G401 (cell line): ENCODE results near the gene DAG1. TPM values are rescaled to one million over a fixed set of nuclear protein-coding genes. Genes with fewer than 3 reads are reported as not detected.

Experiments used
- total RNA-seq: library from RNA; depleted of rRNA; stranded (reverse); fragments of >200 nt; shearing (Covaris generic); gene quantifications from 2 replicates; pipeline ENCODE4 v1.2.3, GENCODE V29; 2014; rRNA removed

Gene DAG1
- total RNA-seq, 1 experiment from 2014 or later: 143 TPM

Other genes with a start within 250 kb of the DAG1 start
- 0.31 and 1.7 TPM in 2 replicates for gene C3orf62, start 193.0 kb upstream of the DAG1 start, total RNA-seq
- gene USP4, start 130.2 kb upstream of the DAG1 start, total RNA-seq: 21.6 and 25.3 TPM in 2 replicates
- gene GPX1, start 111.9 kb upstream of the DAG1 start, total RNA-seq: 2.5 TPM in 1 of 2 replicates, not detected in the other
- 562 and 605 TPM in 2 replicates for gene RHOA, start 58.3 kb upstream of the DAG1 start, total RNA-seq
- gene TCTA, start 57.8 kb upstream of the DAG1 start, total RNA-seq: 23.7 and 25.7 TPM in 2 replicates
- 0.14 and 0.55 TPM in 2 replicates for gene AMT, start 47.8 kb upstream of the DAG1 start, total RNA-seq
- gene NICN1, start 40.9 kb upstream of the DAG1 start, total RNA-seq: 7.4 and 7.8 TPM in 2 replicates
- gene BSN, start 84.2 kb downstream of the DAG1 start, total RNA-seq: 0.24 and 0.31 TPM in 2 replicates
- 261 and 301 TPM in 2 replicates for gene APEH, start 204.1 kb downstream of the DAG1 start, total RNA-seq
- 0.06 and 0.95 TPM in 2 replicates for gene MST1, start 219.2 kb downstream of the DAG1 start, total RNA-seq
- gene RNF123, start 219.3 kb downstream of the DAG1 start, total RNA-seq: 24.9 and 34.0 TPM in 2 replicates
- gene AMIGO3, start 249.4 kb downstream of the DAG1 start, total RNA-seq: 1.1 and 2.2 TPM in 2 replicates